B cell (primary cell): ENCODE results near the gene ICE2. TPM values are rescaled to one million over a fixed set of nuclear protein-coding genes. Genes with fewer than 3 reads are reported as not detected.

Source experiments
- ATAC-seq: fragments of 200-7000 bp; cut with Tn5 transposase; one replicate; pipeline ENCODE4 v1.10.0; 2021; ENCODE audit warnings: low read depth, mild to moderate bottlenecking, moderate number of reproducible peaks, moderate library complexity
- CTCF ChIA-PET: fragments of 350-600 bp; sonication (Branson Sonifier 250); formaldehyde crosslinking; loops from one replicate; lab custom pipeline; 2021; ENCODE audit warnings: antibody characterized with exemption, inconsistent platforms; lab: Charles Lee
- POLR2A ChIA-PET: fragments of 350-600 bp; sonication (Branson Sonifier 250); formaldehyde crosslinking; loops from one replicate; lab custom pipeline; 2021; ENCODE audit warnings: antibody characterized with exemption; lab: Charles Lee
- DNase-seq: peaks from one replicate; pipeline ENCODE4 v3.0.0; 2013
- H2AFZ ChIP-seq: 2 replicates; pipeline ENCODE4 v1.6.1; 2012; ENCODE audit warnings: mild to moderate bottlenecking, low read depth, low read length; ENCODE audit not compliant: insufficient read depth, poor library complexity, severe bottlenecking
- H3K27ac ChIP-seq, 2 donors: 1 replicate in 1 of 2; 2 replicates in 1 of 2; pipeline ENCODE4 v1.5.1; 2012 to 2013; ENCODE audit warnings: low read length in 2 of 2, mild to moderate bottlenecking in 2 of 2, moderate library complexity in 1 of 2
- H3K27me3 ChIP-seq, 4 experiments: fragments of 200-600 bp in 1 of 4; sonication (generic) in 1 of 4; replicated peaks in 1 of 4; 1 replicate in 2 of 4; 2 replicates in 2 of 4; pipeline versions ENCODE4 v1.6.1 to v1.7.0; 2013 to 2016; ENCODE audit warnings: low read length in 3 of 4, mild to moderate bottlenecking in 2 of 4, mixed read lengths in 1 of 4, moderate library complexity in 1 of 4; ENCODE audit not compliant: insufficient read depth in 4 of 4, control insufficient read depth in 3 of 4; ENCODE audit errors: control extremely low read depth in 1 of 4
- H3K36me3 ChIP-seq, 2 experiments: replicated peaks in 1 of 2; 1 replicate in 1 of 2; 2 replicates in 1 of 2; pipeline versions ENCODE4 v1.6.1 to v1.7.1; 2013; ENCODE audit warnings: low read length in 1 of 2; ENCODE audit not compliant: insufficient read depth in 2 of 2, control insufficient read depth in 1 of 2; ENCODE audit errors: control extremely low read depth in 1 of 2, extremely low read depth in 1 of 2
- H3K4me1 ChIP-seq, 2 donors: fragments of 200-600 bp in 1 of 2; sonication (generic) in 1 of 2; 1 replicate in 1 of 2; 2 replicates in 1 of 2; pipeline versions ENCODE4 v1.5.1 to v1.6.1; 2013 to 2017; ENCODE audit warnings: low read length in 2 of 2; ENCODE audit not compliant: control insufficient read depth in 2 of 2, insufficient read depth in 2 of 2
- H3K4me2 ChIP-seq: replicated peaks from 2 replicates; pipeline ENCODE3; 2012; ENCODE audit warnings: mild to moderate bottlenecking, low read depth, low read length; ENCODE audit not compliant: poor library complexity, severe bottlenecking
- H3K4me3 ChIP-seq, 5 experiments: fragments of 200-600 bp in 1 of 5; sonication (generic) in 1 of 5; 1 replicate in 3 of 5; 2 replicates in 2 of 5; pipeline versions ENCODE4 v1.5.1 to v1.7.0; 2011 to 2016; ENCODE audit warnings: low read length in 4 of 5, mild to moderate bottlenecking in 4 of 5, low read depth in 2 of 5, control low read depth in 1 of 5, moderate library complexity in 1 of 5; ENCODE audit not compliant: insufficient read depth in 1 of 5; ENCODE audit errors: control extremely low read depth in 1 of 5, extremely low read depth in 1 of 5
- H3K79me2 ChIP-seq: fragments of 200-600 bp; sonication (generic); one replicate; pipeline ENCODE4 v1.6.0; 2016; ENCODE audit warnings: low read length; ENCODE audit not compliant: control insufficient read depth, insufficient read depth
- H3K9ac ChIP-seq: fragments of 200-600 bp; sonication (generic); 2 replicates; pipeline ENCODE4 v1.6.1; 2017; ENCODE audit warnings: mild to moderate bottlenecking, low read length, moderate library complexity
- H3K9me3 ChIP-seq, 3 donors: one replicate each; pipeline versions ENCODE4 v1.6.1 to v1.7.1; 2013; ENCODE audit warnings: low read length in 2 of 3; ENCODE audit not compliant: control insufficient read depth in 2 of 3, insufficient read depth in 1 of 3; ENCODE audit errors: control extremely low read depth in 1 of 3
- H4K20me1 ChIP-seq: 2 replicates; pipeline ENCODE4 v1.6.0; 2012; ENCODE audit warnings: mild to moderate bottlenecking, low read length; ENCODE audit not compliant: insufficient read depth, control insufficient read depth, poor library complexity, severe bottlenecking
- H3K27ac Mint-ChIP-seq: one replicate; pipeline ENCODE4 v1.8.0; 2021; ENCODE audit warnings: mixed read lengths
- H3K27me3 Mint-ChIP-seq: one replicate; pipeline ENCODE4 v1.8.0; 2021; ENCODE audit warnings: mixed read lengths
- H3K4me1 Mint-ChIP-seq: one replicate; pipeline ENCODE4 v1.8.0; 2021; ENCODE audit warnings: mixed read lengths
- H3K4me3 Mint-ChIP-seq: one replicate; pipeline ENCODE4 v1.8.0; 2021; ENCODE audit warnings: mixed read lengths
- H3K9me3 Mint-ChIP-seq: one replicate; pipeline ENCODE4 v1.8.0; 2022; ENCODE audit warnings: mixed read lengths; ENCODE audit not compliant: insufficient read depth
- CTCF ChIP-seq: fragments of 200-600 bp; IDR thresholded peaks from one replicate; pipeline ENCODE4 v1.8.0; 2022; ENCODE audit warnings: antibody characterized with exemption, mild to moderate bottlenecking
- EZH2 ChIP-seq: IDR thresholded peaks from 2 replicates; pipeline ENCODE4 v1.6.1; 2012; ENCODE audit warnings: borderline replicate concordance, low read depth, mild to moderate bottlenecking, moderate library complexity, low read length; ENCODE audit not compliant: insufficient read depth, poor library complexity, severe bottlenecking
- WGBS: methylation state at CpG from one replicate; pipeline ENCODE4 v1.1.5; 2013; ENCODE audit warnings: missing lambda C conversion rate; ENCODE audit not compliant: insufficient coverage; 5-methylcytosine and 5-hydroxymethylcytosine counted together
- intact Hi-C: fragments of 100-400 bp; cut with micrococcal nuclease; formaldehyde crosslinking; loops from one replicate; pipeline ENCODE4 v1.10.0; 2022
- polyA plus RNA-seq: library from polyadenylated mRNA; depleted of rRNA; stranded (reverse); fragments of >200 nt; gene quantifications from 2 replicates; pipeline ENCODE4 v1.2.3, GENCODE V29; 2012
- total RNA-seq, 2 donors: library from RNA; stranded (reverse); fragments of 120-200 nt in 1 of 2; gene quantifications; 1 replicate in 1 of 2; 2 replicates in 1 of 2; pipeline versions ENCODE4 v1.2.3 to v1.2.4, GENCODE V29; 2013 to 2022

Gene ICE2
- total and polyA plus RNA-seq, 2 donors (not counting 1 experiment from before 2014, with no cell fraction given): 19.0 to 71.2 TPM

- Mint-ChIP-seq H3K4me3 (peak overlapping the region; percentile 52), H3K4me1 (peaks cover 14% of the 10 kb centered on the region), H3K9me3 (no peaks in the 10 kb centered on the region), H3K27ac (peak overlapping the region; percentile 62), H3K27me3 (no peaks in the 10 kb centered on the region)
- Histone ChIP-seq H4K20me1 (no peaks in the 10 kb centered on the region), H3K4me3 (no peak overlapping the region), H3K9ac (no peak overlapping the region), H3K27ac (peak overlapping the region in 1 of 2 donors; percentile 53), H3K79me2 (no peaks in the 10 kb centered on the region), H3K4me2 (peak overlapping the region; percentile 43), H3K4me1 (peaks cover 0 to 8% of the 10 kb centered on the region in 2 donors), H2AFZ (peak overlapping the region; percentile 43), H3K27me3 (no peaks in the 10 kb centered on the region), H3K36me3 (peaks cover 0 to 2% of the 10 kb centered on the region in 2 experiments), H3K9me3 (no peaks in the 10 kb centered on the region)
- peak; percentile 81 for DNase-seq
- ATAC-seq: peak; percentile 98
- no CpG with 5 or more reads among the region's 11 CpGs for WGBS
- ChIA-PET CTCF (interaction anchor here (1.1 to 12.4 kb wide), 9 partner anchors 10 to 1326 kb away, joined by 3 to 158 read pairs (median 5); no protein-coding TSS in a partner anchor), POLR2A (interaction anchor here (0.6 kb wide), 1 partner anchor 8 kb away, joined by 3 read pairs; no protein-coding TSS in a partner anchor)
- peak; percentile 94 for TF ChIP-seq CTCF
- TF ChIP-seq EZH2: no peak
- intact Hi-C loops: loop anchor here (1.0 to 10.0 kb wide), 5 partner anchors 12 to 1327 kb away; partner anchors contain the start of gene ICE2
Measured at GRCh38 chr15:60507596-60508424, 28.9 kb upstream of the ICE2 start.

- intact Hi-C loops: no loop called here
- Histone ChIP-seq H3K79me2 (no peaks in the 10 kb centered on the region), H4K20me1 (no peaks in the 10 kb centered on the region), H3K9ac (no peak overlapping the region), H3K4me1 (no peaks in the 10 kb centered on the region), H3K9me3 (no peaks in the 10 kb centered on the region), H3K4me2 (no peak overlapping the region), H3K27me3 (no peaks in the 10 kb centered on the region), H2AFZ (no peak overlapping the region), H3K36me3 (no peaks in the 10 kb centered on the region), H3K27ac (no peak overlapping the region), H3K4me3 (no peak overlapping the region)
- Mint-ChIP-seq H3K27me3 (no peaks in the 10 kb centered on the region), H3K4me1 (peaks cover 2% of the 10 kb centered on the region), H3K9me3 (no peaks in the 10 kb centered on the region), H3K4me3 (no peak overlapping the region), H3K27ac (no peak overlapping the region)
- TF ChIP-seq EZH2 (no peak), CTCF (no peak)
- no peak for DNase-seq
- ChIA-PET POLR2A (no interaction called here), CTCF (interaction anchor here (0.9 to 3.8 kb wide), 4 partner anchors 10 to 25 kb away, joined by 3 to 20 read pairs (median 4); no protein-coding TSS in a partner anchor)
- ATAC-seq: no peak
- WGBS: 100% methylated on average over 4 of the region's 6 CpGs
Measured at GRCh38 chr15:60496853-60497252, 17.9 kb upstream of the ICE2 start.
